GOT3 (cell line): ENCODE results near the gene SPOCD1.

Experiments used
- DNase-seq: peaks from one replicate; lab custom pipeline; 2025; ENCODE audit warnings: mixed read lengths; lab: John Stamatoyannopoulos, UW

SPOCD1 gene

GRCh38 chr1:31799895-31800673, 15.7 kb downstream of the SPOCD1 start:
- no peak for DNase-seq

- no peak for DNase-seq
These were observed 16.5 kb downstream of the SPOCD1 start for GRCh38 chr1:31799196-31799894.

- peak; percentile 65 for DNase-seq
These were observed 17.2 kb downstream of the SPOCD1 start for GRCh38 chr1:31798433-31799195.

- DNase-seq: no peak
These were observed 17.8 kb downstream of the SPOCD1 start for GRCh38 chr1:31798086-31798432.

DNA sequence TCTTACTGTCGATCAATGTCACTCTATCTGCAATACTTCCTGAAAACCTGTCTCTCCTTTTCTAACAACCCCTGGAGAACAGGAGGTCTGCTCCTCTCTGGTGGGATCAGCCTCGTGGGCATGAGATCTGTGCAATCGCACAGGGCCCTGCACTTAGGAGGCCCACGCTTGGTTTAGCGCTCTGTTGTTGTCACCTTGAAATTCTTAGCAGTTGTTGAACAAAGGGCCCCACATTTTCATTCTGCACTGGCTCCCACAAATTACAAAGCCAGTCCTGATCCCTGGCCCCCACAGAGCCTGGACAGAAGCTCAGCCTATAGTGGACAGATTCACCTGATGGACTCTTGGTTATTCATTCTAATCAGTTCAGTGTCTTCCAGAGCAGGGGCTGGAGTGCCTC, 18.6 kb downstream of the SPOCD1 start:
- no peak for DNase-seq

DNA sequence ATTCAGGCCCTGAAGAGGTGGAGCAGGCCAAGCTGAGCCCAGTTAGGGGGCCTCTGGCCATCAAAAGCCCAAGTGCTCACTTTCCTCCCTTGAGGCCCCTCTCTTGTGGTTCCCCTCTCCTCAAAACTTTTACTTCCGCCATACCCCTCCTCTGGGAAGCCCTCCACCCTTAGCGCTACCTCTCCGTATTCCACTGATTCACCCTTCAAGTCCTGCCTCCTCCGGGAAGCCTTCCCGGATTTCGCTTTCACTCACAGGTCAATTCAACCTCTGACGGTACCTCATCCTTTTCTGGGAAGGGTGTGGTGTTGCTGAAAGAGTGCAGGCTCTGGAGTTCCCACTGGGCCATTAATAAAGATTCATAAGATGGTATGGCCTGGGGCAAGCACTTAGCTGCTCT, 19.1 kb downstream of the SPOCD1 start:
- DNase-seq: no peak

DNA sequence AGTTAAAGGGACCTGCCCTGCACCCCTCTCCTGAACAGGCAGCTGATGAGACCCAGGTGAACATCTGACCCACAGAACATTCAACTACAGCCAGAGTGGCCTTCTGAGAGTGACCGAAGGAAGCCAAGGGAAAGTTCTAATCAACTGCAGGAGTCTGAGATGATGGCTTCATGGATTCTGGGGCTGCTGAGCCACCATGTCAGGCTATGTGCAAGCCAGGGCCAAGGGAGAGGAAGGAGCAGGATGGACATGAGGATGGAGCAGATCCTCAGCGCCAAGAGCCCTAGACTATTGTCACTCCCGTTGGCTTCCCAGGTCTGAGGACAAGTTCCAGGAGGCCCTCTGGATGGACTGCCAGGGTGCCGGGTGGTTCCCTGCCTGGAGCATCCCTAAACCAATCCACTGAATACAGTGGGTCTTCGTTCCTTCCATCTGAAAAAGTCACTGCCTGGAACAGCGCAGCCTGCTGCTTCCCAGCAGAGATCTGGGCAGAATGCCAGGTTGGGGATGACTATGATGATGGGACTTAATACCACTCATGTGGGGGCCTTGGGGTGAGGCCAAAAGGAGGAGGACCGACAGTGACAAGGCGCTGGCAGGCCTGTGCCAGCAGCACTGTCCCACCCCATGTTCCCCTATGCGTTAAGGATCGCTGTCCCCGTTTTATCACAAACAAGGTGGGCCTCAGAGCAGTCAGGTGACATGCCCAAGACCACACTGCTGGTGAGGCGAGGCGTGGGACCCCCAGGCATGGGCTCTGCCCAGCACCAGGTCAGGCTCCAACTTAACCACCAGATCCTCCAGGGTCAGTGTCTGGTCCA, 19.8 kb downstream of the SPOCD1 start:
- no peak for DNase-seq

DNA sequence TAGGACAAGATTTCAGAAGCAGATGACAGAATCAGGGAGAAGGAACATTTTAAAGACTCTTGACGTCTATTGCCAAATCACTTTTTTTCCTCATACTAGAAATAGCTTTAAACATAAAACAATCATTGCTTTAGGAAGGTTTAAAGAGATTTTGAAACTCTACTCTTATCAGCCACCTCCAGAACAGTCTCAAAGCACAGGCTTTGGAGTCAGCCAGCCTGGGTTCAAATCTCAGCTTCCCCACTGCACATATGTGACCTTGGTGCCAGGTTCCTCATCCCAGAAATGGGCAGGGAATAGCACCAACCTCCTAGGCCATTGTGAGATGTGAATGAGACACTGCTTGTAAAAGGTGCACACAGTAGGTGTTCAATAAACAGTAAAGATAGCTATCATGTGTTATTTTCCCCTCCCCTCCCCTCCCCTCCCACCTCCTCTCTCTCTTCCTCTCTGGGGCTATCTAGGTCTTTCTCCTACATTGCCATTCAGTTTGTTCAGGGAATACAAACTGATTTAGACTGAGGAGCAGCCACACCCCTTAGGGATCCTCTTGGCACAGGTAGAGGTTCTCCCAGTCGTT, 20.6 kb downstream of the SPOCD1 start:
- DNase-seq: no peak

DNA sequence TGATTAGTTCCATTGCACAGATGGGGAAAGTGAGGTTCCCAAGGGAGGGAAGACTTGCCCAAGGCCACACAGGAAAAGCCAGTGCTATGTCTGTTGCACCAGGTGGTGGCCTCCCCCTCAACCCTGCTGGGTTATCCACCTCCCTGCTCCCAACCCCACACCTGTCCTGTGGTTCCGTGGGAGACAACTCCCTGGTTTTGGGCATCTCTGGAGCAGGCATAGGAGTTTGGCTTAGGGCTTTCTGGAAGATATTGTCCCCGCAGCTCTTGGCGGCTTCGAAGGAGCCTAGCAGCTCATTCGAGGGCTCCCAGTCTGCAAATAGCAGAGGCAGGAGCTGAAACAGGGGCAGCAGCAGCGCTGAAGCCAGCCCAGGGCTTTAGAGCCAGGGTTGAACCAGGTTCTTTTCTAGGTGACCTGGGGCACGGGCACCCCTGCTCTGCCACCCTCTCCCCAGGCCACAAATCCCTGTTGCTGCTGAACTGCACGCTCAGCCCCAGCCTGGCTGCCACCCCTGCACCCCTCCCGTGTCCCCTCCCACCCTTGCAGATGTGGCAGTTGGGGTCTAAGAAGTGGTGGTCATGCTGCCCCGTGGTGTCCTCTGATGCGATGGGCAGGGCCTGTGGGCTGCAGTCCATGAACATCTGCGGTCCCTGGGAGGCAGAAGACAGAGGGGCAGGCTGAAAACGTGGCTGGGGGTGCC, 22.1 kb downstream of the SPOCD1 start:
- no peak for DNase-seq

GRCh38 chr1:31793086-31793485, 22.7 kb downstream of the SPOCD1 start:
- no peak for DNase-seq

DNA sequence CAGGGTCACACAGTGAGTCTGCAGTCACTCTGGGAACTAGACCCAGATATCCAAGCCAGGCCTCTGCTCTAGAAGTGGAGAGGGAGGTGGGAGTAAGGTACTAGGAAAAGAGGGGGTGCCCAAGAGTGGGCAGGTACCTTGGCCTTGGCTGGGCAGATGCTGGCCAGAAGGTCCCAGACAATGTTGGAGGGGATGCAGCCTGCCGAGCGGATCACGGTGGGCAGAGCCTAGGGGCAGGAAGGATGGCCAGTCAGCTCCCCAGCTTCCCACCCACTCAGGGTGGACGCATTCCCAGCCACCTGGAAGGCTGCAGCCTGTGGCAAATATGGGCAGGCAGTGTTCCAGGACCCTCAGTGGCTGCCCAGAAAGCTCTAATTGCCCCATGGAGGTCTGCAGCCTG, 23.3 kb downstream of the SPOCD1 start:
- no peak for DNase-seq

DNA sequence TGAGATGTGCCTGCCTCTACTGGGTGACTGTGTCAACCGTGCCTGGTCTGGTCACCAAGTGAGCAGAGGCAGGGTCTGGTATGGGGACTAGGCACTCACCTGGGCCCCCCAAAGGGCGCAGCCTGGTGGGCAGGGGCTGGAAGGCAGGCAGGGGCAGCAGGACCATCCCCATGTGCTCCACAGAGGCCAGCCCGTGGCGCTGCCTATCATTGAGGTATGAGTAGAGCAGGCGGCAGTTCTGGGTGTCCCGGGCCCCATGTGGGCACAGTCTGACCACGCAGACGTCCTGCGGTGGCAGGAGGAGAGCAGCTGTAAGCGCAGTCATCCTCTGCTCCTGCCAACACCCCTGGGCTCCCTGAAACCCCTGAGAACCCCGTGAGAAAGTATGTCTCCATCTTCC, 23.7 kb downstream of the SPOCD1 start:
- DNase-seq: no peak

GRCh38 chr1:31791131-31791858, 24.5 kb downstream of the SPOCD1 start:
- DNase-seq: no peak

GRCh38 chr1:31790641-31791091, 25.2 kb downstream of the SPOCD1 start:
- no peak for DNase-seq

DNA sequence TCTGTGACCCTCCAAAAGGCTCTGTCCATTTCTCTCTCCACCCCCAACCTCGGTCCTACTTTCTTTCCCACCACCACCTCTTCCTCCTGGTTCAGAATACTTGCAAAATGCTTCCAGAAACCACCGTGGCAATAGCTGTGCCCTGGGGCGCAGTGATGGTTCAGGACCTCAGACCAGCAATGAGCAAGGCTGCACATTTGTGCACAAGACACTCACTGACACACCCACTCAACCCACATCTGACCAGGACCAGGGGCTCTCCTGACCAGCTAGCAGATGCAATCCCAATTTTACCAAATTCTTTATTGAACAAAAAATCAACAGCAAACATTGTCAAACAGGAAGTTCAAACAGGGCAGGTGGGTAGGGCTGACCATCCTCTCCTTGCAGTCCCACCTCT, 25.7 kb downstream of the SPOCD1 start:
- DNase-seq: no peak

DNA sequence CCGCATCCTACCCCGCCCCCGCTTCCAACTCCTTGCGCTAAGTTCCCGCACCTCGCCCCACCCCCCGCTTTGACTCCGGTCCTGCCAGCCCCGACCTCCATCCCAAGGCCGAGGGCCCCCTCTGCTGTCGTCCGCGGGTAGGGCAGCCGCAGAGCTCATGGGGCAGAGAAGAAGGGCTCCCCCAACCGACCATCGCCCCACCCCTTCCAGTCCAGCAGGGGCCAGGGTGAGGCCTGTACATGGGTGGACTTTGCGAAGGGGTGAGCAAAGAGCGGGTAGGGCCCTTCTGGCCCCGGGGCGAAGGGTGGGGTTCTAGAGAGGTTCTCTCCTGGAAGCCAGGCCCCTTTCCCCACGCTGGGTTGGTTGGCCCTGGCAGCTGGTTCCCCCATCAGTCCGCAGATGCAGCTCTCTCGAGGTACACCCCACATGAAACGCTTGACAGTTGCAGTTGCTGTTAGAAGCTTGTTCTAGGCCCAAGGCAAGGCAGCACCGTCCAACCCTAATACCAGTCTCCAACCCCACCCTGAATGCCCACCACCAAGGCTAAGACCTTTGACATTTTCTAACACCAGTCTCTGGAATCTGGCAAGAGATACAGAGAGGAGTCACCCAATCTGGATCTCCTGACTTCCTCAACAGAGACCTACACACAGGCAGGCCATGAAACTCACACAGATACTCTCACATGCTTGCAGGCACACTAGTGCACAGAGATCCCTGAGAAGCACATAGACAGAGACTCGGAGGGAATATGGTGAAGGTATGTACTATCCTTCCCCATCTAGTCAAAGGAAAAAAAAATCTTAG, 26.4 kb downstream of the SPOCD1 start:
- peak; percentile 78 for DNase-seq

DNA sequence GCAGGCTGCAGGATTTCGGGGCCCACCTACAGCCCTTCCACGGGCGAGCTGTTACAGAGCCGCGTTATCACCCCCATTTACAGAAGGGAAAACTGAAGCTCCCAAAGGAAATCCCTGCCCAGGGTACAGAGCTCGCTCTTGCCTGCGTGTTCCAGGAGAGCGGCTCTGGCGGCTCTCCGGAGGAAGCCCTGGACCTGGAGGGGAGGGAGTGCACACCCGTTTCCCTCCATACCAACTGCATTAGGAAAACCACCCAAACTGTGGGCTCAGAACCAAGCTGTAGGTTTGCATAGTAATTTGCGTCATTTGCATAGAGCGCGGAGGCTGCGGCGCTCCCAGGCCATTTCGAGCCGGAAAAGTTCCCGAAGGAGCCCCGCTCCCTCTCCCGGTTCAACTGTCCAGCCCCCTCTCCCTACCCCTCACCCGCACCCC, 27.0 kb downstream of the SPOCD1 start:
- no peak for DNase-seq

- DNase-seq: peak; percentile 76
These were observed 27.5 kb downstream of the SPOCD1 start for GRCh38 chr1:31788138-31788824.

DNA sequence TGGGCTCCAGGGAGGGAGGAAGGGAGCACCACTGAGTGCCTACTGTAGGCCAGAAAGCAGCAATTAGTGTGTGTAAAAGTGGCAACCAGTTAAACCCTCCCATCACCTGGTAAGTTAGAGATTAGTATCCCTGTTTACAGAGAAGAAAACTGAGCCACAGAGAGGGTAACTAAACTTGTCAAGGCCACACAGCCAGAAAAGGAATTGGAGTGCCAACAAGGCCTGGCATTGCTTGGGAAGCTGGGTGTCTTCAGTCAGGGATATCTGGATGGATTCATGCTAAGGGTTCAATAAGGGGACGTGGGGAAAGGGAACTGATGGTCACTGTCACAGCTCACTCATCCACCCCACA, 28.1 kb downstream of the SPOCD1 start:
- DNase-seq: no peak
